Measurements from ENCODE around the gene PTK6. TPM values are rescaled to one million over a fixed set of nuclear protein-coding genes. Genes with fewer than 3 reads are reported as not detected.
"Not testable (repeated sequence)": the region's sequence is repeated elsewhere in the genome, so short reads cannot be mapped to it uniquely, and the experiment has no call there.

Gene PTK6
- total RNA-seq, 2 donors from 2014 or later = 85.7 to 117 TPM

GRCh38 chr20:63522981-63523611 is 14.1 kb downstream of the PTK6 start:
- no peak for ATAC-seq
- intact Hi-C loops (cut with DNase I, micrococcal nuclease) = no loop called here
- DNase-seq = no peak

GRCh38 chr20:63522091-63522868 is 14.9 kb downstream of the PTK6 start:
- intact Hi-C loops (cut with DNase I, micrococcal nuclease) = no loop called here
- DNase-seq = no peak
- no peak for ATAC-seq

GRCh38 chr20:63521602-63522001 is 15.6 kb downstream of the PTK6 start:
- DNase-seq (no peak), ATAC-seq (peak; percentile 4)
- intact Hi-C loops (cut with DNase I, micrococcal nuclease) = no loop called here

GRCh38 chr20:63520934-63521601 is 16.1 kb downstream of the PTK6 start:
- ATAC-seq (peak; percentile 70), DNase-seq (peak; percentile 83 to 90)
- intact Hi-C loops (cut with DNase I, micrococcal nuclease) = no loop called here

- ATAC-seq (peak; percentile 78), DNase-seq (peak; percentile 71 to 88)
- intact Hi-C loops (cut with DNase I, micrococcal nuclease) = no loop called here
These were observed 16.7 kb downstream of the PTK6 start, which contains the start of gene PPDPF for GRCh38 chr20:63520504-63520933. PPDPF (plus strand) TSS chr20:63520765; CDS start chr20:63521309, 544 bp downstream.

- intact Hi-C loops (cut with DNase I, micrococcal nuclease) = no loop called here
- ATAC-seq (peak; percentile 34), DNase-seq (peak; percentile 58 to 76)
These were observed 17.3 kb downstream of the PTK6 start for GRCh38 chr20:63519668-63520503.

GRCh38 chr20:63518946-63519667 is 18.1 kb downstream of the PTK6 start:
- ATAC-seq (no peak), DNase-seq (peak in 1 of 2 donors; percentile 21)
- intact Hi-C loops (cut with DNase I, micrococcal nuclease) = no loop called here

GRCh38 chr20:63518351-63518861 is 18.8 kb downstream of the PTK6 start:
- ATAC-seq (no peak), DNase-seq (peak in 1 of 2 donors; percentile 9)
- intact Hi-C loops (cut with DNase I, micrococcal nuclease) = no loop called here

- ATAC-seq = no peak
- no peak for DNase-seq
- intact Hi-C loops (cut with DNase I, micrococcal nuclease) = no loop called here
These were observed 19.5 kb downstream of the PTK6 start for GRCh38 chr20:63517376-63518309.

GRCh38 chr20:63514520-63514919 is 22.7 kb downstream of the PTK6 start:
- intact Hi-C loops (cut with DNase I, micrococcal nuclease); ATAC-seq; DNase-seq: not testable (repeated sequence)

GRCh38 chr20:63513207-63513606 is 24.0 kb downstream of the PTK6 start:
- DNase-seq (no peak), ATAC-seq (no peak)
- intact Hi-C loops (cut with DNase I, micrococcal nuclease) = no loop called here

GRCh38 chr20:63509088-63509564 is 28.1 kb downstream of the PTK6 start:
- ATAC-seq (no peak), DNase-seq (no peak)
- intact Hi-C loops (cut with DNase I, micrococcal nuclease) = no loop called here

GRCh38 chr20:63508072-63508768 is 29.0 kb downstream of the PTK6 start:
- DNase-seq (no peak), ATAC-seq (no peak)
- intact Hi-C loops (cut with DNase I, micrococcal nuclease) = no loop called here

- no peak for ATAC-seq
- intact Hi-C loops (cut with DNase I, micrococcal nuclease) = no loop called here
- DNase-seq = no peak
These were observed 30.0 kb downstream of the PTK6 start for GRCh38 chr20:63507083-63507743.

- DNase-seq (no peak), ATAC-seq (no peak)
- intact Hi-C loops (cut with DNase I, micrococcal nuclease) = no loop called here
These were observed 31.5 kb downstream of the PTK6 start for GRCh38 chr20:63505723-63506122.

- no peak for DNase-seq
- intact Hi-C loops (cut with DNase I, micrococcal nuclease) = no loop called here
- no peak for ATAC-seq
These were observed 31.9 kb downstream of the PTK6 start for GRCh38 chr20:63505281-63505680.

Measured in left colon (tissue), 2 donors.